Suppressor macrophage treated with lipopolysaccharide for 4 hours (primary cell): ENCODE measurements around the gene OVOL2.
A peak's percentile ranks its signal among the peaks of the same experiment; 100 is the strongest.
"Not testable (repeated sequence)": the region's sequence is repeated elsewhere in the genome, so short reads cannot be mapped to it uniquely, and the experiment has no call there.

Experiments used
- DNase-seq: peaks from one replicate; pipeline ENCODE4 v3.0.0-alpha.2; 2020

Gene OVOL2

GRCh38 chr20:18056174-18057100 lies 1.3 kb downstream of the OVOL2 start:
- DNase-seq = no peak

GRCh38 chr20:18055261-18055660 lies 2.5 kb downstream of the OVOL2 start:
- no peak for DNase-seq

GRCh38 chr20:18052856-18053255 lies 4.9 kb downstream of the OVOL2 start:
- no peak for DNase-seq

- DNase-seq = no peak
Observed at GRCh38 chr20:18050628-18051027, 7.1 kb downstream of the OVOL2 start.

GRCh38 chr20:18048176-18048575 lies 9.5 kb downstream of the OVOL2 start:
- peak; percentile 49 for DNase-seq

GRCh38 chr20:18046535-18046934 lies 11.2 kb downstream of the OVOL2 start:
- DNase-seq = no peak

- no peak for DNase-seq
Observed at GRCh38 chr20:18042229-18042628, 15.5 kb downstream of the OVOL2 start.

GRCh38 chr20:18041462-18041861 lies 16.3 kb downstream of the OVOL2 start:
- DNase-seq = no peak

GRCh38 chr20:18039063-18039462 lies 18.7 kb downstream of the OVOL2 start:
- no peak for DNase-seq

- DNase-seq = no peak
Observed at GRCh38 chr20:18034039-18034438, 23.7 kb downstream of the OVOL2 start.

- no peak for DNase-seq
Observed at GRCh38 chr20:18032977-18033892, 24.5 kb downstream of the OVOL2 start.

GRCh38 chr20:18031888-18032509 lies 25.7 kb downstream of the OVOL2 start:
- no peak for DNase-seq

- DNase-seq = no peak
Observed at GRCh38 chr20:18031050-18031449, 26.7 kb downstream of the OVOL2 start.

- DNase-seq = no peak
Observed at GRCh38 chr20:18030020-18030419, 27.7 kb downstream of the OVOL2 start.

- DNase-seq = not testable (repeated sequence)
Observed at GRCh38 chr20:18027011-18027410, 30.7 kb downstream of the OVOL2 start.

GRCh38 chr20:18024606-18025127 lies 33.0 kb downstream of the OVOL2 start:
- DNase-seq = no peak

- no peak for DNase-seq
Observed at GRCh38 chr20:18020931-18021330, 36.8 kb downstream of the OVOL2 start.

GRCh38 chr20:18019068-18019467 lies 38.6 kb downstream of the OVOL2 start:
- peak; percentile 42 for DNase-seq

- DNase-seq = no peak
Observed at GRCh38 chr20:18018100-18018499, 39.6 kb downstream of the OVOL2 start.

- no peak for DNase-seq
Observed at GRCh38 chr20:18016772-18017171, 40.9 kb downstream of the OVOL2 start.

GRCh38 chr20:18014411-18014810 lies 43.3 kb downstream of the OVOL2 start:
- no peak for DNase-seq

- no peak for DNase-seq
Observed at GRCh38 chr20:18012901-18013300, 44.8 kb downstream of the OVOL2 start.
